Transverse colon (tissue), 4 donors: ENCODE results near the gene ATPAF2. TPM values are rescaled to one million over a fixed set of nuclear protein-coding genes. Genes with fewer than 3 reads are reported as not detected.

ENCODE experiments used
- DNase-seq: peaks from one replicate; pipeline ENCODE4 v3.0.0-alpha.2; 2019
- H3K27ac ChIP-seq, 4 donors: fragments of 200-600 bp; sonication (generic); 2 replicates each; pipeline ENCODE4 v1.5.1; 2016 to 2018; ENCODE audit warnings: inconsistent platforms in 4 of 4
- H3K27me3 ChIP-seq: fragments of 200-600 bp; sonication (generic); 2 replicates; pipeline ENCODE4 v1.5.1; 2017; ENCODE audit warnings: inconsistent platforms
- H3K36me3 ChIP-seq, 4 donors: fragments of 200-600 bp; sonication (generic); 2 replicates each; pipeline ENCODE4 v1.5.1; 2017 to 2019; ENCODE audit warnings: inconsistent platforms in 4 of 4
- H3K4me1 ChIP-seq, 4 donors: fragments of 200-600 bp; sonication (generic); 2 replicates each; pipeline ENCODE4 v1.5.1; 2017 to 2020; ENCODE audit warnings: inconsistent platforms in 4 of 4
- H3K4me3 ChIP-seq, 4 donors: fragments of 200-600 bp; sonication (generic); 1 replicate in 1 of 4; 2 replicates in 3 of 4; pipeline versions ENCODE4 v1.5.1 to v1.6.1; 2017 to 2019; ENCODE audit warnings: inconsistent platforms in 4 of 4
- H3K9me3 ChIP-seq, 2 donors: fragments of 200-600 bp; sonication (generic); 2 replicates each; pipeline ENCODE4 v1.5.1; 2017 to 2019; ENCODE audit warnings: inconsistent platforms in 2 of 2
- CTCF ChIP-seq, 5 experiments: fragments of 200-600 bp in 3 of 5; fragments of 450-650 bp in 2 of 5; sonication (generic) in 3 of 5; IDR thresholded peaks; 1 replicate in 2 of 5; 2 replicates in 3 of 5; pipeline ENCODE4 v1.5.1; 2016 to 2017; ENCODE audit warnings: antibody characterized with exemption in 5 of 5, inconsistent platforms in 3 of 5, mild to moderate bottlenecking in 2 of 5, moderate library complexity in 1 of 5
- EP300 ChIP-seq: sonication (generic); formaldehyde crosslinking; IDR thresholded peaks from one replicate; pipeline ENCODE4 v1.6.1; 2017; ENCODE audit warnings: antibody characterized with exemption, low read depth
- POLR2A ChIP-seq: fragments of 450-650 bp; IDR thresholded peaks from one replicate; pipeline ENCODE4 v1.6.1; 2016; ENCODE audit warnings: antibody characterized with exemption, mild to moderate bottlenecking, moderate library complexity
- POLR2AphosphoS5 ChIP-seq, 3 donors: sonication (generic); formaldehyde crosslinking; IDR thresholded peaks; one replicate each; pipeline ENCODE4 v1.6.1; 2016; ENCODE audit warnings: antibody characterized with exemption in 3 of 3
- WGBS, 2 donors: methylation state at CpG; one replicate each; pipeline ENCODE4 v1.1.5; 2018; ENCODE audit warnings: low coverage in 1 of 2; 5-methylcytosine and 5-hydroxymethylcytosine counted together
- in situ Hi-C, 4 donors: fragments of 200-750 bp; cut with MboI; loops; one replicate each; pipeline versions ENCODE4 v1.15.0 to v1.15.1; 2017; ENCODE audit warnings: low sequenced_read_pairs in 3 of 4, low pct_ligation_motif_present in 1 of 4, low pct_unique_long_range_greater_than_20kb in 1 of 4
- intact Hi-C: fragments of 100-400 bp; cut with DNase I; formaldehyde crosslinking; loops from one replicate; pipeline ENCODE4 v1.15.1; 2023; ENCODE audit warnings: low total_unique reads
- total RNA-seq, 4 donors: library from RNA; depleted of rRNA; stranded (reverse); fragments of >200 nt; gene quantifications; one replicate each; pipeline ENCODE4 v1.1.0, GENCODE V29; 2016

The ATPAF2 gene
- total RNA-seq = 10 to 100 TPM; 17.3 to 65.1 (median 24.7) TPM

- DNase-seq = peak; percentile 100
- intact Hi-C loops (loop anchor here (5.0 kb wide), 1 partner anchor 172 kb away; no protein-coding TSS in a partner anchor), in situ Hi-C loops (loop anchor here (5.0 to 25.0 kb wide), 6 partner anchors 144 to 362 kb away; partner anchors contain the start of gene RAI1 (in 2 of the 4))
- Histone ChIP-seq H3K4me1 (peaks cover 20 to 35% (median 28%) of the 10 kb centered on the region in 4 donors), H3K27me3 (no peaks in the 10 kb centered on the region), H3K9me3 (no peaks in the 10 kb centered on the region), H3K27ac (peak within 1 kb of the TSS; percentile 83 to 92 (median 90)), H3K36me3 (no peaks in the 10 kb centered on the region), H3K4me3 (peak within 1 kb of the TSS; percentile 68 to 94 (median 83))
- TF ChIP-seq EP300 (no peak), POLR2A (peak; percentile 54), POLR2AphosphoS5 (IDR thresholded peaks at IDR 0.05) (peak; percentile 71 to 81 (median 78)), CTCF (IDR thresholded peaks at IDR 0.05) (peak in 1 of 5 experiments; percentile 27)
- WGBS, 2 donors = 1% methylated on average over 27 of the region's 67 CpGs; no CpG with 5 or more reads in 1 of the 2 donors
Measured at GRCh38 chr17:18038861-18039534, at the start of gene ATPAF2, which contains the start of gene GID4. ATPAF2 (minus strand) TSS chr17:18039168; CDS start chr17:18039013, 155 bp downstream. GID4 (plus strand) TSS chr17:18039408; CDS start chr17:18039465, 57 bp downstream.

DNA sequence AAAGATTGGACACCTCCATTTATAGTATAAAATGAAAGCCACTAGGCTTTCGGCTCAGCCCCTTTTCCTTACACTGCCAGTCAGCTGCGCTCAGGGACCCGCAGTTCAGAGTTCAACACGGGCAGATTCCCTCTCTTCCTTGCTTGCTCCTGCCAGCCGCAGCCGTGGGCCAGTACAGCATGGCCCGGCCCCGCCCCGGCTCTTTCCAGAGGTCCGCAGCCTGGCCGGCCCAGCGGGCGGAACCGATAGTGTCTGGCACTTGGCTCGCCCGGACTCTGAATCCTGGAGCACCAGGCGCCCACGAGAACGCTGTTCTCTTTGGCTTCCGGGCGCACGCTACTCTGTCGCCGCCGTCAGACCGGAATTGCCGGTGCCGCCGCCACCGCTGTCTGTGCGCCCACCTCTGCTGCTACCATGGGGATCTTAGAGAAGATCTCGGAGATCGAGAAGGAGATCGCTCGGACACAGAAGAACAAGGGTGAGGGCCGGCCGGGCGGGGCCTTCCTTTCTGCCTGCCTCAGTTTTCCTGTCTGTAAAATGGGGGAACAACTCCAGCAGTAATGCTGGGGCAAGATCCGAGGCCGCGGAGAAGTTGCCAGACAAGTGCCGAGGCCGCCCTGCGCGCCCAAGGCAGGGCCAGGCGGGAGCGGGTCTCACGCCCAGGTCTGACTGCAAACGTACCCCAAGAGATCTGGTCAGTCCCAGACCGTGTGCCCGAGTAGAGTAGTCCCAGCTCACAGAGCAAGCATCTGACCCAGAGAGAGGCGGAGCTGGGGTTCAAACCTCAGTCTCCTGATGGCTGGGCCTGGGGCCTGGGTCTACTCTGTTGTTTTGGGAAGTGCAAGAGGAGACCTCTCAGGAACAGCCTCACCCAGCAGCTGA lies 48.9 kb upstream of the ATPAF2 start, which contains the start of gene DRG2:
Gene DRG2, plus strand, starts transcription at position 339 of the 882 bp plus-strand sequence. Its CDS starts 76 bp downstream, at position 415.
- H3K27me3 ChIP-seq = no peaks in the 10 kb centered on the region
- peak within 1 kb of the TSS; percentile 55 to 89 (median 70) for H3K4me3 ChIP-seq
- in situ Hi-C loops (no loop called here), intact Hi-C loops (no loop called here)
- WGBS, 2 donors = 0 to 3% methylated on average over 10 to 35 of the region's 52 CpGs
- DNase-seq = peak; percentile 94
- H3K36me3 ChIP-seq = no peaks in the 10 kb centered on the region
- TF ChIP-seq POLR2AphosphoS5 (IDR thresholded peaks at IDR 0.05) = peak; percentile 60 to 79 (median 67)
- peak in 2 of 5 experiments; percentile 12 for TF ChIP-seq CTCF (IDR thresholded peaks at IDR 0.05)
- TF ChIP-seq EP300 = no peak
- peak; percentile 41 for TF ChIP-seq POLR2A
- peaks cover 0 to 18% (median 16%) of the 10 kb centered on the region in 4 donors for H3K4me1 ChIP-seq
- H3K27ac ChIP-seq = peak within 1 kb of the TSS; percentile 69 to 84 (median 82)
- H3K9me3 ChIP-seq = no peaks in the 10 kb centered on the region

GRCh38 chr17:18084256-18084655 lies 45.3 kb upstream of the ATPAF2 start:
- Histone ChIP-seq H3K27ac (no peak overlapping the region), H3K9me3 (no peaks in the 10 kb centered on the region), H3K36me3 (no peaks in the 10 kb centered on the region), H3K4me1 (peaks cover 0 to 18% (median 16%) of the 10 kb centered on the region in 4 donors), H3K4me3 (no peak overlapping the region), H3K27me3 (no peaks in the 10 kb centered on the region)
- WGBS, 2 donors = 67 to 78% methylated on average over 2 to 4 of the region's 4 CpGs
- no peak for DNase-seq
- in situ Hi-C loops = no loop called here
- intact Hi-C loops = no loop called here
- no peak for TF ChIP-seq EP300
- TF ChIP-seq CTCF (IDR thresholded peaks at IDR 0.05) = no peak
- TF ChIP-seq POLR2AphosphoS5 (IDR thresholded peaks at IDR 0.05) = no peak
- no peak for TF ChIP-seq POLR2A

DNA sequence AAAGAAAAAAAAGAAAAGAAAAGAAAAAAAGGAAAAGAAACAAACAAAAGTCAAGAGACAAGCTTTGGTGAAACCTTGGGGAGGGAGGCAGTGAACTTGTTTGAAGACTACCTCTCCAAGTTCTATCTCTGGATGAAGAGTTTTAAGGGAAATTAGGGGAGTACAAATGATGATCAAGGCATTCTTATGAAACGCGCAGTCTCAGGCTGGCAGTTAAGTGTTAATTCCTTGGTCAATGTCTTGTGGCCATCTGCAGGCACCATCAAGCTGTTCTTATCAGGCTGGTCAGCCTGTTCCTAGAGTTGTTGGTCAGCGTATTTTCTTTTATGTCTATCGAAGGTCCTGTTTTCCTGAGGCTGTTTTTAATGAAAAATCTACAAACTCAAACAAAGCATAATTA lies 40.6 kb upstream of the ATPAF2 start:
- peaks cover 14% of the 10 kb centered on the region for H3K27me3 ChIP-seq
- intact Hi-C loops (no loop called here), in situ Hi-C loops (no loop called here)

More for the DNA sequence above, 40.6 kb upstream of the ATPAF2 start:
- TF ChIP-seq EP300 (no peak), POLR2A (no peak), CTCF (IDR thresholded peaks at IDR 0.05) (no peak), POLR2AphosphoS5 (IDR thresholded peaks at IDR 0.05) (no peak)
- no peak for DNase-seq
- 72 to 78% methylated on average over 4 of the region's 4 CpGs for WGBS, 2 donors
- Histone ChIP-seq H3K27ac (no peak overlapping the region), H3K9me3 (no peaks in the 10 kb centered on the region), H3K36me3 (no peaks in the 10 kb centered on the region), H3K4me3 (no peak overlapping the region), H3K4me1 (no peaks in the 10 kb centered on the region)
